OCI-LY1 (cell line): Measurements from ENCODE around the gene CCNG2.

ENCODE experiments used
- CTCF ChIP-seq: fragments of 200-600 bp; sonication (generic), shearing (Covaris generic); IDR thresholded peaks from 2 replicates; pipeline ENCODE4 v1.5.1; 2017; ENCODE audit warnings: mild to moderate bottlenecking, antibody characterized with exemption, low read length, moderate library complexity, mixed read lengths
- EZH2 ChIP-seq: fragments of 200-600 bp; sonication (generic), shearing (Covaris generic); IDR thresholded peaks from 2 replicates; pipeline ENCODE4 v1.8.0; 2017; ENCODE audit warnings: borderline replicate concordance, mixed run types, mild to moderate bottlenecking, antibody characterized with exemption, low read length, moderate library complexity, mixed read lengths

- TF ChIP-seq CTCF (peak; percentile 73), EZH2 (no peak)
Measured at GRCh38 chr4:77203380-77204197, 46.6 kb downstream of the CCNG2 start.
